ENCODE results near the gene TOLLIP.
A peak's percentile ranks its signal among the peaks of the same experiment; 100 is the strongest.
"Not testable (repeated sequence)": the region's sequence is repeated elsewhere in the genome, so short reads cannot be mapped to it uniquely, and the experiment has no call there.

The TOLLIP gene

DNA sequence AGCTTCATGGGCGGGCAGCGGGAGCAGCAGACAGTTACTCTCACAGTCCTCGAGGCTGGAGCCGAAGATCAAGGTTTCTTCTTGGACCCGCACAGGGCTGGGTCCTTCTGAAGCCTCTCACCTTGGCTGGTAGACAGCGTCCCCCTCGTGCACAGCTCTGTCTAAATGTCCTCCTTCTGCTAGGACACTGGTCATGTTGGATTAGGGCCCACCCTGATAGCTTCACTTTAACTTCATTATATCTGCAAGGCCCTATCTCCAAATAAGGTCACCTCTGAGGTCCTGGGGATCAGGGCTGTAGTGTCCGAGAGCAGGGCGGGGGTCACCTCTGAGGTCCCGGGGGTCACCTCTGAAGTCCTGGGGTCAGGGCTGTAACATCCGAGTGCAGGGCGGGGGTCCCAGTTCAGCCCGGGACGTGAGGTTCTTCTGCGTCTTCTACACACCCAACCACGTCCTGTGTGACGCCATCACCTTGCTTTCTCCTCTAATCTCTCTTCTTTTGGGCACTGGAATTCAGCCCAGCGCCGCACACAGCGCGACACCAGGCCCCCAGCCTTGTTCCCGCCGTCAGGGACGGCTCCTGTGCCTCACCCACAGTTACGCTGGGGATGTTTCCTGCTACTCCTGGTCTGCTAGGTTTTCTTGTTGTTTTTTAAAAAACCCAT lies 34.1 kb upstream of the TOLLIP start:
- DNase-seq, result no peak

DNA sequence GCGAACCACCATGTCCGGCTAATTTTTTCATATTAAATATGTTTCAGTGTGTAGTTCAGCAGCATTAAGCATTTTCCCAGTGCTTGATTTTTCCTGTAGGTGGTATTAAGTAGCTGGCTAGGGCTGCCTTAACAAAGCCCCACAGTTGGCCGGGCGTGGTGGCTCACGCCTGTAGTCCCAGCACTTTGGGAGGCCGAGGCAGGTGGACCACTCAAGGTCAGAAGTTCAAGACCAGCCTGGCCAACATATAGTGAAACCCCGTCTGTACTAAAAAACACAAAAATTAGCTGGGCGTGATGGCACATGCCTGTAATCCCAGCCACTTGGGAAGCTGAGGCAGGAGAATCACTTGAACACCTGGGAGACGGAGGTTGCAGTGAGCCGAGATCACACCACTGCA lies 33.5 kb upstream of the TOLLIP start:
- no peak for DNase-seq

DNA sequence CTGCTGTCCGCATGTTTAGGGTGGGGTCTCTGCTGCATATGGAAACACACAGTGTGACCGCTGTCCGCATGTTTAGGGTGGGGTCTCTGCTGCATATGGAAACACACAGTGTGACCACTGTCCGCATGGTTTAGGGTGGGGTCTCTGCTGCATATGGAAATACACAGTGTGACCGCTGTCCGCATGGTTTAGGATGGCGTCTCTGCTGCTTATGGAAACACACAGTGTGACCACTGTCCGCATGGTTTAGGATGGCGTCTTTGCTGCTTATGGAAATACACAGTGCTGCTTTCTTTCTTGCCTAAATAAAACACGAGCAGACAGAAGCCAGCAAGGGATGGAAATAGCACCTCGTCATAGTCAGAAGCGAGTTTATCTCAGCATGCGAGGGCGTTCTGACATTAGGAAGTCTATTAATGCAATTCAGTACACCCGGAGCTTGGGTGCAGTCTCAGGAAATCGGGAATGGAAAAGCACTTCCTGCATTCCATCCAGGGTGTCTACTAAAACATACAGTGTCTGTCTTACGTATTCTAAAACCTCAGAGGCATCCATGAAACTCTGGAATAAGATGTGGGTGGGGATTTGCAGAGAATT lies 32.6 kb upstream of the TOLLIP start:
- no peak for DNase-seq

DNA sequence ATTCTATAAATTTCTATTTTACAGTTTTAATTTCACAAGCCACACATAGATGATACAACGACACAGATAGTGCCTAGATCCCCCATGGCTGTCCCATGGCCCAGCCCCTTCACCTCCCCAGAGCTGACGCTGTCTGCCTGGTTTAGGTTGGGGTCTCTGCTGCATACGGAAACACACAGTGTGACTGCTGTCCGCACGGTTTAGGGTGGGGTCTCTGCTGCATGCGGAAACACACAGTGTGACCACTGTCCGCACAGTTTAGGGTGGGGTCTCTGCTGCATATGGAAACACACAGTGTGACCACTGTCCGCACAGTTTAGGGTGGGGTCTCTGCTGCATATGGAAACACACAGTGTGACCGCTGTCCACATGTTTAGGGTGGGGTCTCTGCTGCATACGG lies 31.8 kb upstream of the TOLLIP start:
- DNase-seq, result not testable (repeated sequence)

DNA sequence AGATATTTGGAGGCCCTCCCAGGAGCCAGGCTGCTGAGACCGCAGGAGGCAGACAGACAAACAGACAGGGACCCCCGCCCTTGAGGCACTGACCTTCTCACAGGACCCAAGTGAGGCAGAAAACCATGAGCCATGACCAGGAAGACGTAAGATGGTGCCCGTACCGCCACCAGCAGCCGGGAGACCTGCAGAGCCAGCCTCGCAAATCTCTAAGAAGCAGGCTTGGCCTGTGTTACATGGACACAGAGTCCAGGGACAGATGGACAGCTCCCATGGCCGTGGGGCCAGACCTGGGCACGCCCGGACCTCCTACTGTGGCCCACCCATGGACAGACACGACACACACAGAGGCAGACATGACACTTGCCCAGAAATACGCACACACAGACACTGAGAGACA lies 30.7 kb upstream of the TOLLIP start:
- DNase-seq, result no peak

DNA sequence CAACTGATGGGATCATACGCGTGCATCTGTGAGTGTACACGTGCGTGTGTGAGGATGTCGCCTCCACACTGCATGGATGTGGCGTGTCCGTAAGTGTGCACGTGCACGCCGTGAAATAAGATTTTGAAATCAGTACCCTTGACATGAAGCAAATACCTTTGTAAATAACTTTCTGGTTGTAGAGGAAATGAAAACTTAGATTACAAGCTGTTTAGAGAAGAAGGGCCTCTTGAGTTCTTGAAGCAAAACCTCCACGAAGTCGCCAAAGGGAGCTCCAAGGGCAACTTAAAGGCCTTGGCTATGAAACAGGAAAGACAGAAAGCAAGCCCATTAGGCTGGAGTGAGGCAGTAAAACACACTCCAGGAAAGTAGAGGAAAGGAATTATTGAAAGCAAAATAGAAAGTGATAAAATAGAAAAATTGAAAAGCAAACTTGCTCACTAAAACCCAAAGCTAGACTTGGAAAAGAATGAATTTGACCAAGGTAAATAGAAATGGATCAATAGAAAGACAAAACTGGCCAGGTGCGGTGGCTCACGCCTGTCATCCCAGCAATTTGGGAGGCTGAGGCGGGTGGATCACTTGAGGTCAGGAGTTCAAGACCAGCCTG lies 29.7 kb upstream of the TOLLIP start:
- DNase-seq, result no peak

DNA sequence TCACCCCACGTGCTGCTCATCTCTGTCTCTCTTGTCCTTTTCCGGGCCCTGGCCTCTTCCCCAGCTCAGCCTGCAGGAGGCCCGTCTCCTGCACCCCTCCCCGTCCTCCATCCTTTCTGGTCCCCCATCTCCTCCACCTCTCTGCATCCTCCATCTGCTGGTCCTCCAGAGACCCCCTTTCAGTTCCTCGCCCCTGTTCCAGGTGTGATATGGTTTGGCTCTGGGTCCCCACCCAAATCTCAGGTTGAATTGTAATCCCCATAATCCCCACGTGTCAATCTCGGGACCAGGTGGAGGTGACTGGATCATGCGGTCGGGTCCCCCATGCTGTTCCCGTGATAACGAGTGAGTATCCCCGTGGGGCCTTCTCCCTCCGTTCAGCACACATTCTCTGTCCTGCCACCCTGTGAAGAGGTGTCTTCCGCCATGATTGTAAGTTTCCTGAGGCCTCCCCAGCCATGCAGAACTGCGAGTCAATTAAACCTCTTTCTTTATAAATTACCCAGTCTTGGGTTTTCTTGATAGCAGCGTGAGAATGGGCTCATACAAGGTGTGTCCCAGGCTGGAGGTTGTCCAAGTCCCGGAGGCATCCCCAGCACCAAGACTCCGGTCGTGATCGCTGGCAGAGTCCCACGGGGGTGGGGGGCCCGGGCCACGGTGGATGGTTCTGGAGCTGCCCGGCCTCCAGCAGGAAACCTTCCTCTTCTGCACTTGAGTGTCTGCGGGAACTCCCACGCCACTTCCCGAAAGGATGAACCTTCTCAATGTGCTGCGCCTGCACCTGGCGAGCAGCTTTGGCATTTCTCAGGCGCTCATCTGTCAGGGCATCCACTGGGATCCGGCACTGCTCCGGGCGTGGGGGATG lies 29.0 kb upstream of the TOLLIP start:
- peak; percentile 19 for DNase-seq

DNA sequence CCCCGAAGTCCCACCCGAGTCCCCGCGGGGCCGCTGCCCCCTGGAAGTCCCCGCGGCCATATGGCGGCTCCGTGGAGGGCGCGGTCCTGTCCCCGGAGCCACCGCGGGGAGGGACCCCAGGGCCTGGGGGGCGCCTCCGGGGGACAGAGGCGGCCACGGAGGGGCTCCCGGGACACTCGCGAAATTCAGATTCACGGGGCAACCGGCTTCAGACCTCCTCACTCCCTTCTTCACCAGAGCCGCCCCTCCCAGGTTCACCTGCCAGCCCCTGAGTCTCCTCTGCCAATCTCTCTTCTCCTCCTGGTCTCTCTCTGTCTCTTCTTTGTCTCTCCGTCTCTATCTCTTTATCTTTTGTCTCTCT lies 28.2 kb upstream of the TOLLIP start:
- DNase-seq, result peak; percentile 24

DNA sequence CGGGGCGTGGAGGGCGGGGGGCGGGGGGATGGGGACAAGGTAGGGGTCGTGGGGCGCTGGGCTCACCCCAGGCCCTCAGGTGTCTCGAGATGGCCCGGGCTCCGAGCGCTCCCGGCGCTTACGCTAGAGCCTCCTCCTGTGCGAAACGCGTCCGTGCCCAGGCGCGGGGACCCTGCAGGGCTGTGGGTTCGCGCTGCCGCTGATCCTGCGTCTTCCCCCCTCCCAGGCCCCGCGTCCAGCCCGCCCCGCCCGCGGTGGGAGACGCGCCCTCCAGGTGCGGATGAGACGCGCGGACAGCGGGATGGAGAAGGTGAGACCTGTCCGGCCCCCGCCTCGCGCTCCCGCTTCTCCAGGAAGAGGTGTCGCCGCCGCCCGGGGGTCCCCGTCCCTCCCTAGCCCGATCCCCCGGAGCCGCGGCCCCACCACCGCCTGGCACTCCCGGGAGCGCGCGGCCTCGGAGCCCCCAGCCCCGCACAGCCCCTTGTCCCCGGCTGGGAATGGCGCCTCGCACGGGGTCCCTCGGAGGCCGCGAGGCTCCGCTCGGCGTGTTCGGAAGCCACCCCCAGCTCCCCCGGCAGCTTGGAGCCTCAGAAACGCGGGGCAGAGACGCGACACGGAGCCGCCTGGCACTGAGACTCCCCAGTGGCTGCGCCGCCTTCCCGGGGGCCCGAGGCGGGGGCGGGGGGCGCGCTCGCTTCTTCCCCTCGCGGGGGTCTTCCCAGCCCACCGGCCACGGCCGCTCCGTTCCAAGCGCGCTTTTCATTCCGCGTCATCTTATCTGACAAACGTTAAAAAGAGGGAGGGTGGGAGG lies 27.6 kb upstream of the TOLLIP start:
- DNase-seq, result peak; percentile 64

DNA sequence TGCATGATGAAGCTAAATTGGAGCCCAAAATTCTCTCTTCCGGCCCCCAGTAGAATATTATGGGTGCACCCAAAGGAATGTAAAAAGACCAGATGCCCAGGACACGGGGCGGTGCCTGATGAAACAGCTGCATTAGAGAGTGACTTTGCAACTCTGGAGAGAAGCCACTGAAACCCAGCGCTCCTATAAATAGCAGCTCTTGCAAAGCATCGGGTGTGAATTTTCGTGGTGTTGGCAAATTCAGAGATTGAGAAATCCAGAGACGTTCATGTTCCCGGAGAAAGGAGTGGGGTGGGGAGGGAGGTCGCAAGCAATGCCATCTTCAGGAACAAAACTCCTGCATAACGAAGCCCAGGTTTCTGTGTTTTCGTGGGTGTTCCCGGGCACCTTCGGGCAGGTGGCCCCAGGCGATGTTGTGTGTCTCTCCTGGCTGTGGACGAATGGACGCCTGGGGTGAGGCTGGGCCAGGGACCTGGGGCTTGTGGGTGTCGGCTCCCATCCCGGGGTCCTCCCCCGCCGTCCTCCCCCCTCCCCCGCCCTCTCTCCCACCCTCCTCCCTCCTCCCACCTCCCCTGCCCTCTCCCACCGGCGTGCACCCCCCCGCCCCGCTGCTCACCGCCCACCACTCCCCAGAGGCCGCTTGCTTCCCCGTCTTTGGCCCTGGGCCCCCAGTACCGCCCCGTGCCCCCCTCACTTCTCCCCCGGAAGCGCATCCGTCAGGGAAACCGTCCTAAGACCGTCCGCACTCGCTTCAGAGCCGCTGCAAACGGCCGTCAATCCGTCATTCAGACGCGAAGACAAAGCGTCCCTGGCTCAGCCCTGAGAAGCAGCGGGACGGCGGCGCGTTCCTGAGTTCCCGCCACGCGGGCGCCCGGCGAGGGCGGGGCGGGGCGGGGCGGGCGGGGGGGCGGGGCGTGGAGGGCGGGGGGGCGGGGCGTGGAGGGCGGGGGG lies 26.7 kb upstream of the TOLLIP start:
- DNase-seq, result peak; percentile 68

DNA sequence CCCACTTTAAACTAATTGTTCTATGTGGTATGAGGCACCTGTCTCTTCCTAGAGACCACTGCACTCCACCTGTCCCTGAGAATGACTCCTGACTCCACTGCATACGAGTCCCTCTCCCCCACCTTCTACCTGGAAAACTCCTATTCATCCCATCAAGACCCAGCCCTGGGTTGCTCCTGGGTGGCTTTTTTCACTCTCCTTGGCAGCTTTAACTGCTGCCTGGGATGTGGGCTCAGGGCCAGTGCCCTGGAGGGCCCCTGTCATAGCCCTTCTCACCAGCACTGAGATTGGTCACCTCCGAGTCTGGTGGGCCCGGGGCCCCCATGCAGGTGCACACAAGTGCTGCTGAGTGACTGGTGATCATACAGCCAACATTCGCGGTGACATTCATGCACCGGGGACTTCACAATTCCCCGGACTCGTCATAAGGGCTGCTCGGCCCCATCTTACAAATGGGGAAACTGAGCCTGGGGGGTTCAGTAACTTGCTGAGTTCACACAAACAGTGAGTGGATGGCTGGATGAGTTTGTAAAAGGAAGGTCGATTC lies 25.9 kb upstream of the TOLLIP start:
- no peak for DNase-seq

DNA sequence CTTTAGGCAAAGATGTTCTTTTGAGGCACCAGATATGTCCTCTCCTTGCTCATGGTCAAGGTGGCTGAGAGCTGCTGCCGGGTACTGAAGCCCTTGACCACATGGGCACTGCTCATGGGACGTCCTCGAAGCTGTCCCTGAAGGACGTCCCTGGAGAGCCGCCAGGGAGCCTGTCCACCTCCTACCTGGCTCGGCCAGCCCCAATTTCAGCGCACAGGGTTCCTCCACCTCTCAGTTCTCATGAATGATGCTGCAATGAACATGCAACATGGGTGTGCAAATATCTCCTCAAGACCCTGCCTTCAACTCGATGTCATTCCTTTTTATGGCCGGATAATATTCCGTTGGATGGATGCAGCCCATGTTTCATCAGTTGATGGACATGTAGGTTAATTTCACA lies 24.4 kb upstream of the TOLLIP start:
- DNase-seq, result no peak

DNA sequence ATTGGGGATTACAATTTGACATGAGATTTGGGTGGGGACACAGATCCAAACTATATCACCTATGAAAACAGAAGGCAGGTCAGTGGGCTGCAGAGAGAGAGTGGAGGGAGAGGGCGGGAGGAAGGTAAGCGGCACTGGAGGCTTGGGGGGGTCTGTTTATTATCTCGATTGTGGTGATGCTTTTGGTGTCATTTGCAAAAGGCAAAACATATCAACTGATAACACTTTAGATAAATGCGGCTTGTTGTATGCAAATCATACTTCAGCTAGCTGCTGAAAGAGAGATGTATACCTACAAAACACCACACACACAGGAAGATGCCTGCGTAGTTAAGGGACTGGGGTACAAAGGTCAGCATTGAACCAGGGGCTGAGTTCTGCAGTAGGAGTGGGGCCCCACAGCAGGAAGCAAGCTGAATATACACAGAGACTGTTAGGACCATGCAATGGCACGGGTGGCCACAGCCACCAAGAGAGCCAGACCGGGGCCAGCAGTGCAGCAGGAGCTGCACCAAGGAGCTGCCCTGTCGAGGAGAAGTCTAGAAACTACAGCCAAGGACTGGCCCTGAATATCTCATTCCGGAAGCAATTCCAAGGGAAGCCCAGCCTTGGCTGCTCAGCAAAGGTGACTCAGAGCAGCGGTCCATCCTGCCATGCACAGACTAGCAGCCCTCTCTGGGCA lies 23.8 kb upstream of the TOLLIP start:
- DNase-seq, result no peak

DNA sequence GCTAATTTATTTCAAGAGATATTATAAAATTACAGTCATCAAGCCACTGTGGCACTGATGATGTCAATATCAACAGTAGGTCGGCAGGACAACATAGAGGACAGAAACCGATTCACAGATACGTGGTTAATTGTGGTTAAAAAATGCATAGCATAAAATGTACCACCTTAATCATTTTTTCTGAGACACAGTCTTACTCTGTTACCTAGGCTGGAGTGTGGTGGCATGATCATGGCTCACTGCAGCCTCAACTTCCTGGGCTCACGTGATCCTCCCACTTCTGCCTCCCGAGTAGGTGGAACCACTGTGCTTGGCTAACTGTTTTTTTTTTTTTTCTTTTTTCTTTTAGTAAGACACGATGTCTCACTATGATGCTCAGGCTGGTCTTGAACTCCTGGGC lies 21.0 kb upstream of the TOLLIP start:
- no peak for DNase-seq

DNA sequence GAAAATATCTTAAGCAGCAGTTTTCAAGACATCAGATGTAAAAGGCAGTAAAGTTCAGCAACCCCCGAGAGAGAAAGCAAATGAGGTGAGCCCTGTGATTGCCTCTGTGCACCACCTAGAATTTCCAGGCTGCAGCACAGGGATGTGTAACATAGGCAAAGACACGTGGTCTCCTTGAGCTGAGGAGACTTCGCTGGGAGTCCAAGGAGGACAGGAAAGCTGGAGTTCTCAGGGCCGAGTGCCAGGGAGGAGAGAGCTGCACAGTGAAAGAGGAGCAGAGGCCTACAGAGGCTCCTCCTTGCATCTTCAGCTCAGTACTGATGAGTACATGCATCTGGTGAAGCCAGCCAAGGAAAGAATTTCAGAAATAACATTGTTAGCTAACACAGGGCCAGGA lies 17.6 kb upstream of the TOLLIP start:
- no peak for DNase-seq

DNA sequence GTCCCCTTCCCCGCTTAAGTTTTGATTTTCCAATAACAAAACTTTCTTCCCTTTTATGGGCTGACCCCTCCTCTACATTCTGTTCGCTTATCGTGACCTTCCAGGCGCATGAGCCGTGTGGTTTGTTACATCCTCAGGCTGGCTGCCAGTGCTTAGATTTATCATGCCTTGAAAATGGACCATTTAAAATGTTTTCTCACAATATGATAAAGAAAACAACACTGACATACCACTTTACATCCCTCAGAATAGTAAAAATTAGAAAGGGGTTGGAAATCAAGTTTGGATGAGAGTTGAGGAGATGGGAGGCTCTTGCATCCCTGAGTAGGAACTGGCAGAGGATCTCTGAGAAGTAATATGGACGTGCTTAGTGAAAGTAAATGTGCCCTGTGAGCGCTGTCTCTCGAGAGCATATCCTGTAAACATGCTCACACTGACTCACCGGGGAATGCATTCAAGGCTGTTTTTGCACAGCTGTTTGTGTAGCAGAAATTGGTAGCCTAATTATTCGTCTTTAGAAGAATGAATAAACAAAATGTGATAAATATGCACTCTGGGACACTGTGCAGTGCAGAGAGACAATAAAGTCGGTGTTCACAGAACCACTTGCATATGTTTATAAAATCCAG lies 17.1 kb upstream of the TOLLIP start:
- DNase-seq, result no peak

DNA sequence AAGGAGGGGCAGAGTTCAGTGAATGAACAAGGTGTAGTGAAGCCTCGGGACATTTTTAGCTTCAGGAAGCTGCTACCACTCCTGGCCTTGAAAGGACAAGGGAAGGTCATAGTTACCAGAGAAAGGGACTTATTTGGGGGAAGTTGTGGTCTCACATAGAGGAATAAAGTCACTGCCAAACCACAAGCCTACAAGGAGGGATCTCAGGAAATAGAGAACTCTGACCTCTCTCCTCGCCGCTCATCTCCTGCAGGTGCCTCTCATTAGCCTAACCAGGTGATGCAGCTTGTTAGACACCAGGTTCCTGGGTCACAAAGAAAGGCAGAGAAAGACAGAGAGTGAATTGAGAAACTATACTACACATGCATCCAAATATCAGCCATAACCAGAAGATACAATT lies 14.3 kb upstream of the TOLLIP start:
- no peak for DNase-seq

DNA sequence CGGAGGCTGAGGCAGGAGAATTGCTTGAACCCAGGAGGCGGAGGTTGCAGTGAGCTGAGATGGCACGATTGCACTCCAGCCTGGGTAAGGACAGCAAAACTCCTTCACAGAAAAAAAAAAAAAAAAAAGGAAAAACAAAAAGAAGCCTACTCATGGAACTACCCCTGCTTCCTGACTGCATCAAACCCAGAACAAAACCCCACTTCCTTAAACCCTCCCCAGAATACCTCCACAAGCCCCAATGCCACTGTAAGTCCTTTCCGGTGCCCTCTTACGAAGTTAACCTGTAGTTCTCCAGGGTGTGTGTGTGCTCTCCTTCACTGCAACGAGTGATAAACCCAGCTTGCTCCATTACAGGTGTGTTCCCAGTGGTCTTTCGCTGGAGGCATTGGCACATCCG lies 8.6 kb upstream of the TOLLIP start:
- DNase-seq, result no peak

DNA sequence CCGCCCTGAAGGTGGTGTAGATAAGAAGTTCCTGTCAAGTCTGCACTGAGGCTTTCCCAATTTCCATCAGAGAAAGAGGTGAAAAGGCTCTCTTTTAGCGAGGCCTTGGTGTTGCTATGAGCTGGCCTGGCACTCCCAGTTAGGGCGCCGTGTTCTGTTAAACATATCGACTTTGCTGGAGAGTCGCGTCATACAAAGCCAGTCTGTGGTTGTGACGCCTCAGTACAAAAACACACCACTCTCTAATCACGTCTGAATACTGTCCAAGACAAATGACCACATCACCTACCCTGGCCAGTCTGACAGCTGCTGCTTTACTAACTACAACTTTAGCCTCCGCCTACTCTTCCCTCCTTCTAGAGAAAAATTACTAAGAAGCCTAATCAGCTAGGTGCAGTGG lies 8.0 kb upstream of the TOLLIP start:
- DNase-seq, result no peak

DNA sequence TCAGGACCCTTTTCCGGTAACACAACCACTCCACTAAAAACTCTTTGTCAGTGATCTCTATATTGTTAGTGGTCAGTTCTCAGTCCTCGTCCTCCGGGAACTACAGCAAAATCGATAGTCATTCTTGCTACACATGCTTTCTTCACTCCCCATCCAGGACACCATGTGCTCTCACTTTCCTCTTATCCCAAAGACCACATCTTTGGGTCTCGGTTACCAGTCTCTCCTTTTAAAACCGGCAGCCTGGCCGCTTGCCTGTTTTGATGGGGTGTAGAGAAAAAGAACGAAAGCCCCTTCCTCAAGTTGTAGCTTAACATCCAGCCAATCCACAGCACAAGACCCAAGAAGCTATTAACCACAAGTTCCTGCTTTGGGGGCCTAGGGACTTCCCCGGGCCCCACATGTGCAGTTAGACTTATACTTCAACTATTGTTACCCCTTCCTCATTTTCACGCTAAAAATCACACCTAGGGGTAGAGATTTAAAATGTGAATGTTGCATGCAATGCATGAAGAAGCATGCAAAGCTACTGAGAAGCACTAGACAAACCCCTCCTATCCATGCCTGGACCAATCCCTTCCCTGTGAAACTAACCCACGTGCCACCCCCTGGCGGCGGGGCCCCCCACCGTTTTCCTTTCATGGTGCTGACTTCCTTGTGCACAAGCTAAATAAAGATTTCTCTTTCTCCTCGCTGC lies 1.5 kb upstream of the TOLLIP start:
- peak; percentile 59 for DNase-seq
